Naive thymus-derived CD4-positive, alpha-beta T cell (primary cell): ENCODE results near the gene ALDH4A1. TPM values are rescaled to one million over a fixed set of nuclear protein-coding genes. Genes with fewer than 3 reads are reported as not detected.
A peak's percentile ranks its signal among the peaks of the same experiment; 100 is the strongest.

Experiments used
- ATAC-seq: fragments of 150-1000 bp; cut with Tn5 transposase; 2 replicates; pipeline ENCODE4 v1.10.0; 2021; ENCODE audit warnings: mild to moderate bottlenecking, moderate library complexity
- CTCF ChIA-PET: fragments of 350-600 bp; sonication (Branson Sonifier 250); formaldehyde crosslinking; loops from one replicate; lab custom pipeline; 2021; ENCODE audit warnings: antibody characterized with exemption; lab: Charles Lee
- POLR2A ChIA-PET: fragments of 350-600 bp; sonication (Branson Sonifier 250); formaldehyde crosslinking; loops from one replicate; lab custom pipeline; 2021; ENCODE audit warnings: antibody characterized with exemption, inconsistent platforms; lab: Charles Lee
- DNase-seq, 9 donors: peaks; one replicate each; pipeline versions ENCODE4 v3.0.0 to v3.0.0-alpha.2; 2020 to 2022; ENCODE audit warnings: mixed read lengths in 1 of 9
- H3K27ac ChIP-seq: one replicate; pipeline ENCODE4 v1.7.0; 2013; ENCODE audit warnings: mild to moderate bottlenecking, low read depth, low read length, moderate library complexity
- H3K27me3 ChIP-seq, 2 donors: one replicate each; pipeline ENCODE4 v1.7.0; 2013; ENCODE audit warnings: low read length in 2 of 2, mild to moderate bottlenecking in 2 of 2, moderate library complexity in 2 of 2; ENCODE audit not compliant: control insufficient read depth in 2 of 2, insufficient read depth in 2 of 2
- H3K36me3 ChIP-seq, 3 experiments: 1 replicate in 2 of 3; 2 replicates in 1 of 3; pipeline ENCODE4 v1.7.0; 2013; ENCODE audit warnings: low read length in 3 of 3, mild to moderate bottlenecking in 3 of 3, moderate library complexity in 1 of 3; ENCODE audit not compliant: insufficient read depth in 3 of 3, control insufficient read depth in 2 of 3
- H3K4me1 ChIP-seq, 2 donors: one replicate each; pipeline ENCODE4 v1.7.0; 2013; ENCODE audit warnings: low read length in 2 of 2, mild to moderate bottlenecking in 2 of 2, moderate library complexity in 1 of 2; ENCODE audit not compliant: control insufficient read depth in 2 of 2, insufficient read depth in 2 of 2
- H3K4me3 ChIP-seq: 2 replicates; pipeline ENCODE4 v1.7.0; 2013; ENCODE audit warnings: mild to moderate bottlenecking, low read length
- H3K9me3 ChIP-seq, 3 experiments: 1 replicate in 2 of 3; 2 replicates in 1 of 3; pipeline ENCODE4 v1.7.0; 2013; ENCODE audit warnings: low read length in 3 of 3; ENCODE audit not compliant: control insufficient read depth in 2 of 3
- H3K27ac Mint-ChIP-seq, 9 donors: one replicate each; pipeline ENCODE4 v1.8.0; 2020 to 2022; ENCODE audit warnings: mixed read lengths in 9 of 9, mild to moderate bottlenecking in 8 of 9, moderate library complexity in 5 of 9, inconsistent platforms in 2 of 9
- H3K27me3 Mint-ChIP-seq, 5 donors: one replicate each; pipeline ENCODE4 v1.8.0; 2021 to 2022; ENCODE audit warnings: mixed read lengths in 5 of 5, mild to moderate bottlenecking in 1 of 5
- H3K36me3 Mint-ChIP-seq, 5 donors: one replicate each; pipeline ENCODE4 v1.8.0; 2020 to 2022; ENCODE audit warnings: mixed read lengths in 5 of 5, mild to moderate bottlenecking in 3 of 5, inconsistent platforms in 1 of 5
- H3K4me1 Mint-ChIP-seq, 7 donors: one replicate each; pipeline ENCODE4 v1.8.0; 2020 to 2022; ENCODE audit warnings: mixed read lengths in 7 of 7, mild to moderate bottlenecking in 3 of 7, inconsistent platforms in 1 of 7
- H3K4me3 Mint-ChIP-seq, 10 donors: one replicate each; pipeline ENCODE4 v1.8.0; 2020 to 2022; ENCODE audit warnings: mild to moderate bottlenecking in 10 of 10, mixed read lengths in 10 of 10, moderate library complexity in 6 of 10, inconsistent platforms in 2 of 10
- H3K9me3 Mint-ChIP-seq, 11 donors: one replicate each; pipeline ENCODE4 v1.8.0; 2020 to 2022; ENCODE audit warnings: mixed read lengths in 11 of 11, mild to moderate bottlenecking in 4 of 11, inconsistent platforms in 1 of 11, moderate library complexity in 1 of 11
- intact Hi-C, 2 donors: fragments of 100-400 bp; cut with micrococcal nuclease; formaldehyde crosslinking; loops; one replicate each; pipeline ENCODE4 v1.15.1; 2023
- polyA plus RNA-seq, 2 donors: library from polyadenylated mRNA; unstranded; fragments of 300-500 nt; fragmentation: Illumina TruSeq; gene quantifications; one replicate each; pipeline ENCODE4 v1.2.3, GENCODE V29; 2021
- total RNA-seq, 6 experiments: library from RNA in 5 of 6; stranded (reverse) in 5 of 6; gene quantifications; 1 replicate in 5 of 6; 2 replicates in 1 of 6; pipeline ENCODE4 v1.2.3 and lab custom pipeline; 2021 to 2026

Gene ALDH4A1
- total and polyA plus RNA-seq, 7 experiments from 2014 or later, result 0.94 to 3.2 (median 1.4) TPM

DNA sequence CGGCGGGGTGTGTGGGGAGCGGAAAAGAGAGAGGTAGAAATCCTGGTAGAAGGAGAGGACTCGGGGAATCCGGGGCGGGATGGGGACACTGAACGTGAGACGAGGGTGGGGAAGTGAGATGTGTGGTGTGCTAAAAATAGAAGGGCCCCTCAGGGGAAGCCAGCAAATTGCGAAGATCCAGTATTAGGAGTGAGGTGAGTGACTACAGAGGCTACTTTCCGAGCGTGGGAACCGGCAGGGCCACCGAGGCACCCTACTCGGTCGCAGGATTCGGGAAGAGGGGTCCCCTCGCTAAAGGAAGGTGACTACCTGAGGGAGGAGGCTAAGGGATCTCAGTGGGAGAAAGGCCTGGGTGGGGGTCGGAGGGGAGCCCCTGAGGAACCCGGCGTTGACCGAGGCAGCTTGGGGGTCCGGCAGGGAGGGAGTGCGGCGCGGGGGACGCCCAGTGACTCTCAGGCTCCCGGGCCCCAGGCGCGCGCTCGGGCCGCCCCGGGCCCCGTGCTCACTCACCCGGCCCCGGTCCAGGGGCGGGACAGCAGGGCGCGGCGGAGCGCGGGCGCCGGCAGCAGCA is 318 bp downstream of the ALDH4A1 start:
- Mint-ChIP-seq H3K27ac (peak overlapping the region; percentile 85 to 97 (median 91)), H3K9me3 (no peaks in the 10 kb centered on the region), H3K36me3 (no peaks in the 10 kb centered on the region), H3K27me3 (no peaks in the 10 kb centered on the region), H3K4me1 (peaks cover 22 to 47% (median 41%) of the 10 kb centered on the region in 7 donors), H3K4me3 (peak overlapping the region; percentile 86 to 99 (median 94))
- ATAC-seq (no peak), DNase-seq (peak in 1 of 9 donors; percentile 22)
- H3K27me3 ChIP-seq, result no peaks in the 10 kb centered on the region
- H3K4me3 ChIP-seq, result peak overlapping the region; percentile 57
- no peaks in the 10 kb centered on the region for H3K9me3 ChIP-seq
- intact Hi-C loops, result loop anchor here (1.0 to 10.0 kb wide), 10 partner anchors 24 to 693 kb away; partner anchors contain the start of genes IFFO2 (in 2 of the 2), UBR4 (in 2 of the 2), EMC1 (in 1 of the 2) and MRTO4 (in 1 of the 2)
- peaks cover 0 to 9% (median 0%) of the 10 kb centered on the region in 3 experiments for H3K36me3 ChIP-seq
- ChIA-PET POLR2A (interaction anchor here (1.0 to 2.3 kb wide), 11 partner anchors 22 to 174 kb away, joined by 3 to 10 read pairs (median 4); partner anchors contain the start of gene IFFO2), CTCF (interaction anchor here (1.0 to 9.1 kb wide), 4 partner anchors 55 to 173 kb away, joined by 3 to 105 read pairs (median 4); partner anchors contain the start of gene IFFO2)
- peaks cover 3 to 12% of the 10 kb centered on the region in 2 donors for H3K4me1 ChIP-seq
- peak overlapping the region; percentile 83 for H3K27ac ChIP-seq

DNA sequence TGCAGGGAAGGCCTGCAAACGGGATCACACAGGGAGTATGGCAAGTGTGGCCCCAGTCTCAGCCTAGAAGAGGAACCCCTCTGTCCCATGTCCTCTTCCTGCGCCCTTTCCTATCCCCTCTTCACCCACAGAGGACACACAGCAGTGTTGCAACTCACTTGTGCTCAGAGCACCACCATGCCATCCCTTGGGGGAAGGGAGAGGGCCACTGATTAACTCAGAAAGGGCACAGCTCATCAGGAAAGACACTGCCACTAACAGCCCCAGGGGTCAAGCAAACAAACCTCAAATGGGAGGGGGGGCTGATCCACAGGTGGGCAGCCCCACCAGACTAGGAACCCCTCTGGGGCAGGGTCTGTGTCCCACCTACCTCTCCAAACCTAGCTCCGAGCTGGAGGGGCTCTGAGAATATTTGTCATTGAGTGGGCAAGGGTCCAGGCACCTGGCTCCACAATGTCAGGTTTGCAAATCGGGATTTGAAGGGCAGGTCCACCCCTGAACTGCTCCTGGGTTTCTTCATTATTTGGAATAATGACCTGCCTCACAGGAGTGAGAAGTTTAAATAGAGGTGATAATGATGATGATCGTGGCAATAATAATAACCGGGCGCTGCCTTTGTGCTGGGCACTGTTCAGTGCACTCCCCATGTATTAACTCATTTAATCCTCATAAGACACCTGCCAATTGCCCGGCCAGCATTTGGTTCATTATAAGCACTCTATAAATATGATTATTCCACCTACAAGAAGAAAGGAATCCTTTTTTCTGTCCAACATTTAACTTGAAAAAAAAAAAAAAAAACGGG is 1.0 kb downstream of the ALDH4A1 start:
- ATAC-seq, result no peak
- CTCF ChIA-PET, result interaction anchor here (1.5 kb wide), 1 partner anchor 55 kb away, joined by 3 read pairs; the partner anchor contains the start of gene IFFO2
- H3K27me3 ChIP-seq, result no peaks in the 10 kb centered on the region
- H3K4me1 ChIP-seq, result peaks cover 3 to 12% of the 10 kb centered on the region in 2 donors
- H3K9me3 ChIP-seq, result no peaks in the 10 kb centered on the region
- no peak overlapping the region for H3K27ac ChIP-seq
- peak overlapping the region; percentile 85 to 97 (median 91) for H3K27ac Mint-ChIP-seq
- POLR2A ChIA-PET, result interaction anchor here (1.0 to 2.3 kb wide), 3 partner anchors 53 to 173 kb away, joined by 3 to 8 read pairs (median 4); no protein-coding TSS in a partner anchor
- peak overlapping the region; percentile 86 to 99 (median 94) for H3K4me3 Mint-ChIP-seq
- H3K4me3 ChIP-seq, result peak overlapping the region; percentile 57
- no peaks in the 10 kb centered on the region for H3K9me3 Mint-ChIP-seq
- peaks cover 0 to 8% (median 0%) of the 10 kb centered on the region in 3 experiments for H3K36me3 ChIP-seq
- no peaks in the 10 kb centered on the region for H3K36me3 Mint-ChIP-seq
- intact Hi-C loops, result loop anchor here (5.0 to 10.0 kb wide), 3 partner anchors 313 to 693 kb away; partner anchors contain the start of gene UBR4 (in 1 of the 2)
- peaks cover 22 to 43% (median 41%) of the 10 kb centered on the region in 7 donors for H3K4me1 Mint-ChIP-seq
- no peaks in the 10 kb centered on the region for H3K27me3 Mint-ChIP-seq
- DNase-seq, result no peak

- no peaks in the 10 kb centered on the region for H3K9me3 ChIP-seq
- H3K27me3 ChIP-seq, result no peaks in the 10 kb centered on the region
- H3K27ac ChIP-seq, result no peak overlapping the region
- H3K4me1 ChIP-seq, result peaks cover 3 to 12% of the 10 kb centered on the region in 2 donors
- H3K4me3 ChIP-seq, result no peak overlapping the region
- H3K36me3 ChIP-seq, result no peaks in the 10 kb centered on the region
- ChIA-PET CTCF (interaction anchor here (1.8 kb wide), 1 partner anchor 196 kb away, joined by 4 read pairs; no protein-coding TSS in a partner anchor), POLR2A (interaction anchor here (0.6 to 2.3 kb wide), 4 partner anchors 54 to 202 kb away, joined by 3 to 8 read pairs (median 4); partner anchors contain the start of gene IFFO2)
- Mint-ChIP-seq H3K27me3 (no peaks in the 10 kb centered on the region), H3K36me3 (no peaks in the 10 kb centered on the region), H3K4me3 (peak overlapping the region in 8 of 10 donors; percentile 6 to 96 (median 56)), H3K9me3 (no peaks in the 10 kb centered on the region), H3K27ac (peak overlapping the region in 2 of 9 donors; percentile 17 to 34), H3K4me1 (peaks cover 22 to 43% (median 41%) of the 10 kb centered on the region in 7 donors)
- intact Hi-C loops, result loop anchor here (5.0 to 10.0 kb wide), 3 partner anchors 314 to 694 kb away; partner anchors contain the start of gene UBR4 (in 1 of the 2)
- DNase-seq (peak in 2 of 9 donors; percentile 17 to 26), ATAC-seq (no peak)
Observed at GRCh38 chr1:18900303-18900841, 2.0 kb downstream of the ALDH4A1 start.

GRCh38 chr1:18899363-18900049 is 2.8 kb downstream of the ALDH4A1 start:
- peaks cover 3 to 12% of the 10 kb centered on the region in 2 donors for H3K4me1 ChIP-seq
- H3K9me3 Mint-ChIP-seq, result no peaks in the 10 kb centered on the region
- ATAC-seq, result no peak
- peaks cover 22 to 43% (median 41%) of the 10 kb centered on the region in 7 donors for H3K4me1 Mint-ChIP-seq
- H3K36me3 ChIP-seq, result no peaks in the 10 kb centered on the region
- no peak for DNase-seq
- no peaks in the 10 kb centered on the region for H3K27me3 ChIP-seq
- no peak overlapping the region for H3K27ac Mint-ChIP-seq
- intact Hi-C loops, result loop anchor here (5.0 to 10.0 kb wide), 3 partner anchors 315 to 695 kb away; partner anchors contain the start of gene UBR4 (in 1 of the 2)
- no peaks in the 10 kb centered on the region for H3K27me3 Mint-ChIP-seq
- H3K9me3 ChIP-seq, result no peaks in the 10 kb centered on the region
- no peak overlapping the region for H3K27ac ChIP-seq
- H3K36me3 Mint-ChIP-seq, result no peaks in the 10 kb centered on the region
- H3K4me3 ChIP-seq, result no peak overlapping the region
- ChIA-PET POLR2A (interaction anchor here (1.1 to 1.2 kb wide), 2 partner anchors 55 to 57 kb away, joined by 3 to 4 read pairs; partner anchors contain the start of gene IFFO2), CTCF (interaction anchor here (0.8 to 1.8 kb wide), 2 partner anchors 9 to 197 kb away, joined by 3 to 4 read pairs; no protein-coding TSS in a partner anchor)
- peak overlapping the region in 2 of 10 donors; percentile 13 to 96 for H3K4me3 Mint-ChIP-seq

DNA sequence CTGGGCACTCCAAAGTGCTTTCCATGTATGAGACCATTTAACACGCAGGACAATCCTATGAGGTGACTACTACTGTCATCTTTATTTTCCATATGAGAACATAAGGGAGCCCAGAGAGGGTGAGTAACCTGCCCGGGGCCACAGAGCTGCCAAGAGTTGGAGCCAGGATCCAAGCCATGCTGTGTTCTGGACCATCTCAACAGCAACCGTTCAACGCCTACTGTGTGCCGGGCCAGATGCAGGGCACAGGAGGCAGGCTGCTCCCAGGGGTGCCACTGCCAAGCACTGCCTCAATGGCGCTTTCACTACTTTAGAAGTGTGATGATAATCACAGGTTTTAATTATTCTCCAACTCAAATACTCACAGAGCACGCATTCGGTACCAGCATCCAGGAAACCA is 3.8 kb downstream of the ALDH4A1 start:
- no peaks in the 10 kb centered on the region for H3K9me3 Mint-ChIP-seq
- intact Hi-C loops, result no loop called here

More for the DNA sequence above, 3.8 kb downstream of the ALDH4A1 start:
- H3K27me3 ChIP-seq, result no peaks in the 10 kb centered on the region
- no peak overlapping the region for H3K27ac ChIP-seq
- ATAC-seq (no peak), DNase-seq (no peak)
- Mint-ChIP-seq H3K4me3 (no peak overlapping the region), H3K27me3 (no peaks in the 10 kb centered on the region), H3K36me3 (no peaks in the 10 kb centered on the region), H3K27ac (no peak overlapping the region), H3K4me1 (peaks cover 22 to 40% (median 35%) of the 10 kb centered on the region in 7 donors)
- peaks cover 3 to 12% of the 10 kb centered on the region in 2 donors for H3K4me1 ChIP-seq
- H3K9me3 ChIP-seq, result no peaks in the 10 kb centered on the region
- H3K4me3 ChIP-seq, result no peak overlapping the region
- CTCF ChIA-PET, result interaction anchor here (1.8 kb wide), 1 partner anchor 197 kb away, joined by 4 read pairs; no protein-coding TSS in a partner anchor
- POLR2A ChIA-PET, result no interaction called here
- no peaks in the 10 kb centered on the region for H3K36me3 ChIP-seq
